Neural cell (in vitro differentiated cells): ENCODE results near the gene CRB3. TPM values are rescaled to one million over a fixed set of nuclear protein-coding genes. Genes with fewer than 3 reads are reported as not detected.
A peak's percentile ranks its signal among the peaks of the same experiment; 100 is the strongest.

Experiments
- H2AFZ ChIP-seq: fragments of 200-600, 300-800 bp; sonication (generic), shearing (Covaris generic); 2 replicates; pipeline ENCODE4 v1.6.0; 2014; ENCODE audit warnings: low read depth, mild to moderate bottlenecking, antibody characterized with exemption, low read length, moderate library complexity
- H3F3A ChIP-seq: fragments of 200-600 bp; shearing (Covaris generic); 2 replicates; pipeline ENCODE4 v1.6.1; 2016; ENCODE audit warnings: mild to moderate bottlenecking, moderate library complexity, mixed read lengths, antibody characterized with exemption, low read length; ENCODE audit not compliant: insufficient read depth, poor library complexity, severe bottlenecking
- H3K27ac ChIP-seq: fragments of 200-600, 300-800 bp; sonication (generic), shearing (Covaris generic); 2 replicates; pipeline ENCODE4 v1.5.1; 2014; ENCODE audit warnings: mild to moderate bottlenecking, low read length, moderate library complexity
- H3K27me3 ChIP-seq: fragments of 300-800, 200-600 bp; sonication (generic), shearing (Covaris generic); 2 replicates; pipeline ENCODE4 v1.6.0; 2014; ENCODE audit warnings: mild to moderate bottlenecking, low read depth, low read length, moderate library complexity; ENCODE audit not compliant: insufficient read depth
- H3K36me3 ChIP-seq: fragments of 300-800, 200-600 bp; sonication (generic), shearing (Covaris generic); 2 replicates; pipeline ENCODE4 v1.5.1; 2014; ENCODE audit warnings: mild to moderate bottlenecking, antibody characterized with exemption, low read length, moderate library complexity; ENCODE audit not compliant: insufficient read depth
- H3K4me2 ChIP-seq: fragments of 300-800, 200-600 bp; sonication (generic), shearing (Covaris generic); 2 replicates; pipeline ENCODE4 v1.6.0; 2014; ENCODE audit warnings: mild to moderate bottlenecking, low read length
- H3K4me3 ChIP-seq: fragments of 300-800, 200-600 bp; sonication (generic), shearing (Covaris generic); 2 replicates; pipeline ENCODE4 v1.5.1; 2014; ENCODE audit warnings: mild to moderate bottlenecking, low read length, moderate library complexity
- H3K79me2 ChIP-seq: fragments of 200-600 bp; shearing (Covaris generic); replicated peaks from 2 replicates; pipeline ENCODE4 v1.6.0; 2014; ENCODE audit warnings: mild to moderate bottlenecking, low read length, moderate library complexity; ENCODE audit not compliant: insufficient read depth
- H3K9ac ChIP-seq: fragments of 300-800, 200-600 bp; sonication (generic), shearing (Covaris generic); 2 replicates; pipeline ENCODE4 v1.6.1; 2016; ENCODE audit warnings: mild to moderate bottlenecking, low read length, mixed read lengths
- H3K9me2 ChIP-seq: fragments of 200-600 bp; shearing (Covaris generic); 2 replicates; pipeline ENCODE4 v1.6.1; 2016; ENCODE audit warnings: mild to moderate bottlenecking, low read length, mixed read lengths; ENCODE audit not compliant: insufficient read depth
- H3K9me3 ChIP-seq: fragments of 200-600, 300-800 bp; sonication (generic), shearing (Covaris generic); 2 replicates; pipeline ENCODE4 v1.6.1; 2016; ENCODE audit warnings: mild to moderate bottlenecking, mixed run types, low read length, moderate library complexity, mixed read lengths
- H4K20me1 ChIP-seq: fragments of 200-600 bp; shearing (Covaris generic); 2 replicates; pipeline ENCODE4 v1.6.1; 2016; ENCODE audit warnings: mild to moderate bottlenecking, mixed run types; ENCODE audit not compliant: insufficient read depth
- CTCF ChIP-seq: fragments of 450-650 bp; IDR thresholded peaks from 2 replicates; pipeline ENCODE4 v1.5.1; 2014; ENCODE audit warnings: antibody characterized with exemption, mild to moderate bottlenecking, moderate library complexity; ENCODE audit not compliant: poor library complexity, severe bottlenecking
- EP300 ChIP-seq: fragments of 450-650 bp; conservative IDR thresholded peaks from 2 replicates; pipeline ENCODE4 v1.6.1; 2014; ENCODE audit warnings: antibody characterized with exemption, mild to moderate bottlenecking, moderate library complexity; ENCODE audit not compliant: poor library complexity, severe bottlenecking
- EZH2 ChIP-seq: fragments of 200-600, 300-800 bp; shearing (Covaris generic), sonication (generic); IDR thresholded peaks from 2 replicates; pipeline ENCODE4 v1.6.1; 2014; ENCODE audit warnings: antibody characterized with exemption, low read length, borderline replicate concordance, mild to moderate bottlenecking; ENCODE audit not compliant: insufficient read depth, poor library complexity, severe bottlenecking
- MXI1 ChIP-seq: fragments of 450-650 bp; conservative IDR thresholded peaks from 2 replicates; pipeline ENCODE4 v1.6.1; 2014; ENCODE audit warnings: antibody characterized with exemption, mild to moderate bottlenecking; ENCODE audit not compliant: poor library complexity, severe bottlenecking
- POLR2AphosphoS5 ChIP-seq: IDR thresholded peaks from 2 replicates; pipeline ENCODE4 v1.6.1; 2012
- RAD21 ChIP-seq: fragments of 450-650 bp; conservative IDR thresholded peaks from 2 replicates; pipeline ENCODE4 v1.6.1; 2014; ENCODE audit warnings: antibody characterized with exemption, mild to moderate bottlenecking, moderate library complexity
- REST ChIP-seq: IDR thresholded peaks from 2 replicates; pipeline ENCODE4 v1.6.1; 2012; ENCODE audit warnings: borderline replicate concordance
- SMC3 ChIP-seq: fragments of 450-650 bp; conservative IDR thresholded peaks from 2 replicates; pipeline ENCODE4 v1.6.1; 2014; ENCODE audit warnings: antibody characterized with exemption, mild to moderate bottlenecking, moderate library complexity; ENCODE audit not compliant: poor library complexity
- TAF1 ChIP-seq: IDR thresholded peaks from 2 replicates; pipeline ENCODE4 v1.6.1; 2012; ENCODE audit warnings: low read depth
- polyA plus RNA-seq: library from polyadenylated mRNA; depleted of rRNA; stranded (reverse); fragments of >200 nt; gene quantifications from 2 replicates; pipeline ENCODE4 v1.2.3, GENCODE V29; 2014

Gene CRB3
- polyA plus RNA-seq, 1 donor from 2014 or later: 0.43 TPM

- peak overlapping the region; percentile 78 for H3K4me2 ChIP-seq
- H3K79me2 ChIP-seq: no peaks in the 10 kb centered on the region
- H3K9me3 ChIP-seq: no peaks in the 10 kb centered on the region
- TF ChIP-seq EZH2 (no peak), RAD21 (peak; percentile 63), POLR2AphosphoS5 (peak; percentile 45), MXI1 (peak; percentile 53), REST (peak; percentile 76), CTCF (peak; percentile 86), SMC3 (peak; percentile 69), EP300 (peak; percentile 21), TAF1 (peak; percentile 35)
- H3K27ac ChIP-seq: peak overlapping the region; percentile 70
- peak overlapping the region; percentile 67 for H3K9ac ChIP-seq
- H3K9me2 ChIP-seq: no peaks in the 10 kb centered on the region
- H3F3A ChIP-seq: no peaks in the 10 kb centered on the region
- H4K20me1 ChIP-seq: no peaks in the 10 kb centered on the region
- H2AFZ ChIP-seq: peak overlapping the region; percentile 57
- H3K4me3 ChIP-seq: peak overlapping the region; percentile 90
- peaks cover 33% of the 10 kb centered on the region for H3K27me3 ChIP-seq
- peaks cover 4% of the 10 kb centered on the region for H3K36me3 ChIP-seq
Measured at GRCh38 chr19:6460099-6460884, 3.8 kb upstream of the CRB3 start.

GRCh38 chr19:6465006-6465405 lies 935 bp downstream of the CRB3 start:
- H3K4me3 ChIP-seq: no peak overlapping the region
- no peaks in the 10 kb centered on the region for H3K9me2 ChIP-seq

More at GRCh38 chr19:6465006-6465405, 935 bp downstream of the CRB3 start:
- TF ChIP-seq RAD21 (no peak), CTCF (no peak), REST (no peak), EP300 (no peak), MXI1 (no peak), POLR2AphosphoS5 (no peak), TAF1 (no peak), SMC3 (no peak), EZH2 (no peak)
- Histone ChIP-seq H3K9ac (no peak overlapping the region), H3F3A (no peaks in the 10 kb centered on the region), H4K20me1 (no peaks in the 10 kb centered on the region), H2AFZ (no peak overlapping the region), H3K27me3 (peaks cover 38% of the 10 kb centered on the region), H3K36me3 (no peaks in the 10 kb centered on the region), H3K9me3 (no peaks in the 10 kb centered on the region), H3K79me2 (no peaks in the 10 kb centered on the region), H3K27ac (no peak overlapping the region), H3K4me2 (no peak overlapping the region)
